ENCODE data around the gene NDST3. TPM values are rescaled to one million over a fixed set of nuclear protein-coding genes. Genes with fewer than 3 reads are reported as not detected.
"Not testable (repeated sequence)": the region's sequence is repeated elsewhere in the genome, so short reads cannot be mapped to it uniquely, and the experiment has no call there.

Gene NDST3
- polyA plus RNA-seq, 1 of the 3 experiments (the other 2 are of a cell fraction) = 1.2 TPM

DNA sequence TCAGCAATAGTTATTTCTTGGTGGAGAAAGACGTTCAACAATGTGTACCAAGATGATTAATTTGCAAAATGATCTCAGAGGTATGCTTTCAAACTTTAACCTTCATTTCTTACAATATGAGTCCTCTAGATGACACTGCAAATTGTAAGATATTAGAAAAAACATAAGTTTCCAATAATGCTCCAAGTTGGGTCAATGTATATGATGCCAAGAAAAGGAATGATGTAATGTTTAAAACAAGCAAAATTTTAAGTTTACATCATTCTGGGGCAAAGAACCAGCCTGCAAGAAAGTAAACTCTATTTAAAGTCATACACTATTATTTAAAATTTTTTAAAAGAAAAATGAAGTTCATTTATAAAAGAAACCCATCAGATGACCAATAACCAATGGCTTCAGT, 262.4 kb downstream of the NDST3 start:
- Histone ChIP-seq H2AFZ (ENCODE audit: low read depth) (no peak overlapping the region), H3F3A (replicated peaks; ENCODE audit: insufficient read depth) (peaks cover 4% of the 10 kb centered on the region), H3K9ac (no peak overlapping the region), H3K4me1 (ENCODE audit: control insufficient read depth in 1 of 2, insufficient read depth in 2 of 2, low read depth in 1 of 2, low read length in 1 of 2) (peaks cover 0 to under 1% of the 10 kb centered on the region in 2 experiments; a peak in 1 of 4 replicates), H3K36me3 (replicated peaks in 1 of 2; ENCODE audit: control insufficient read depth in 1 of 2, insufficient read depth in 2 of 2, low read length in 1 of 2) (peaks cover 22 to 39% of the 10 kb centered on the region in 2 experiments), H3K79me2 (ENCODE audit: insufficient read depth) (no peaks in the 10 kb centered on the region), H3K9me2 (no peaks in the 10 kb centered on the region; the same call in 1 of the 2 replicates), H3K27me3 (ENCODE audit: insufficient read depth) (no peaks in the 10 kb centered on the region), H3K27ac (ENCODE audit: low read depth in 2 of 2, low read length in 1 of 2) (no peak overlapping the region), H3K9me3 (no peaks in the 10 kb centered on the region), H4K20me1 (ENCODE audit: insufficient read depth) (no peaks in the 10 kb centered on the region), H3K4me2 (no peak overlapping the region), H3K4me3 (ENCODE audit: low read depth in 2 of 2, low read length in 1 of 2) (no peak overlapping the region)
- POLR2A ChIA-PET = no interaction called here
- no peak for DNase-seq
- no peak for TF ChIP-seq MXI1 (IDR thresholded peaks at IDR 0.05; ENCODE audit: low read depth, low read length)
- TF ChIP-seq SIN3A (IDR thresholded peaks at IDR 0.05; ENCODE audit: borderline replicate concordance, low read depth, low read length) = no peak
- no peak for TF ChIP-seq ELF1 (IDR thresholded peaks at IDR 0.05)
- TF ChIP-seq, protein P1, sequence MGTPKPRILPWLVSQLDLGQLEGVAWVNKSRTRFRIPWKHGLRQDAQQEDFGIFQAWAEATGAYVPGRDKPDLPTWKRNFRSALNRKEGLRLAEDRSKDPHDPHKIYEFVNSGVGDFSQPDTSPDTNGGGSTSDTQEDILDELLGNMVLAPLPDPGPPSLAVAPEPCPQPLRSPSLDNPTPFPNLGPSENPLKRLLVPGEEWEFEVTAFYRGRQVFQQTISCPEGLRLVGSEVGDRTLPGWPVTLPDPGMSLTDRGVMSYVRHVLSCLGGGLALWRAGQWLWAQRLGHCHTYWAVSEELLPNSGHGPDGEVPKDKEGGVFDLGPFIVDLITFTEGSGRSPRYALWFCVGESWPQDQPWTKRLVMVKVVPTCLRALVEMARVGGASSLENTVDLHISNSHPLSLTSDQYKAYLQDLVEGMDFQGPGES (IDR thresholded peaks at IDR 0.05; ENCODE audit: low read depth, low read length) = no peak
- TF ChIP-seq NFIC (IDR thresholded peaks at IDR 0.05; ENCODE audit: borderline replicate concordance) = no peak
- TF ChIP-seq NRF1 (IDR thresholded peaks at IDR 0.05; ENCODE audit: low read depth, low read length) = no peak
- TF ChIP-seq GABPA (IDR thresholded peaks at IDR 0.05; ENCODE audit: low read depth) = no peak
- TF ChIP-seq, protein P2, sequence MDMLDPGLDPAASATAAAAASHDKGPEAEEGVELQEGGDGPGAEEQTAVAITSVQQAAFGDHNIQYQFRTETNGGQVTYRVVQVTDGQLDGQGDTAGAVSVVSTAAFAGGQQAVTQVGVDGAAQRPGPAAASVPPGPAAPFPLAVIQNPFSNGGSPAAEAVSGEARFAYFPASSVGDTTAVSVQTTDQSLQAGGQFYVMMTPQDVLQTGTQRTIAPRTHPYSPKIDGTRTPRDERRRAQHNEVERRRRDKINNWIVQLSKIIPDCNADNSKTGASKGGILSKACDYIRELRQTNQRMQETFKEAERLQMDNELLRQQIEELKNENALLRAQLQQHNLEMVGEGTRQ (IDR thresholded peaks at IDR 0.05; ENCODE audit: borderline replicate concordance, low read depth, low read length) = no peak
- TF ChIP-seq FOXM1 (IDR thresholded peaks at IDR 0.05; ENCODE audit: low read depth) = no peak
- no peak for TF ChIP-seq FOXJ3 (CRISPR knock-in tag; IDR thresholded peaks at IDR 0.05)
- TF ChIP-seq CTCF (IDR thresholded peaks at IDR 0.05) = no peak
- no peak for TF ChIP-seq RXRA (IDR thresholded peaks at IDR 0.05; ENCODE audit: borderline replicate concordance, low read depth)
- no peak for TF ChIP-seq YY1 (IDR thresholded peaks at IDR 0.05; ENCODE audit: low read depth)
- no peak for TF ChIP-seq TCF12 (IDR thresholded peaks at IDR 0.05)
- no peak for TF ChIP-seq MAX (IDR thresholded peaks at IDR 0.05; ENCODE audit: low read depth)
- WGBS (ENCODE audit: low lambda C conversion rate) = 74% methylated on average over 1 of the region's 1 CpG
- CTCF ChIA-PET = interaction anchor here (1.1 to 1.7 kb wide), 2 partner anchors 12 to 56 kb away, joined by 4 to 6 read pairs; partner anchors contain the start of gene PRSS12

DNA sequence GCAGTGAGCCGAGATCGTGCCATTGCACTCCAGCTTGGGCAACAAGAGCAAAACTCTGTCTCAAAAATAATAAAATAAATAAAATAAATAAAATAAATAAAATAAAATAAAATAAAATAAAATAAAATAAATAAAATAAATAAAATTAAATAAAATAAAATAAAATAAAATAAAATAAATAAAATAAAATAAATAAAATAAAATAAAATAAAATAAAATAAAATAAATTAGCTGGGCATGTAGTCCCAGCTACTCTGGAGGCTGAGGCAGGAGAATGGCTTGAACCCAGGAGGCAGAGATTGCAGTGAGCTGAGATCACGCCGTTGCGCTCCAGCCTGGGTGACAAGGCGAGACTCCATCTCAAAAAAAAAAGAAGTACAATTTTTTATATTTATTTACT, 265.3 kb downstream of the NDST3 start:
- ChIA-PET POLR2A (interaction anchor here (0.6 kb wide), 1 partner anchor 1342 kb away, joined by 3 read pairs; no protein-coding TSS in a partner anchor), CTCF (interaction anchor here (2.2 kb wide), 1 partner anchor 38 kb away, joined by 5 read pairs; no protein-coding TSS in a partner anchor)
- not testable (repeated sequence) for H3K9me2 ChIP-seq; DNase-seq; H2AFZ ChIP-seq (ENCODE audit: low read depth); H3K27me3 ChIP-seq (ENCODE audit: insufficient read depth); H3K79me2 ChIP-seq (ENCODE audit: insufficient read depth); H4K20me1 ChIP-seq (ENCODE audit: insufficient read depth); H3F3A ChIP-seq (replicated peaks; ENCODE audit: insufficient read depth); H3K4me2 ChIP-seq; H3K4me3 ChIP-seq (ENCODE audit: low read depth in 2 of 2, low read length in 1 of 2); H3K9ac ChIP-seq; H3K9me3 ChIP-seq; H3K4me1 ChIP-seq (ENCODE audit: control insufficient read depth in 1 of 2, insufficient read depth in 2 of 2, low read depth in 1 of 2, low read length in 1 of 2); H3K27ac ChIP-seq (ENCODE audit: low read depth in 2 of 2, low read length in 1 of 2)
- 97% methylated on average over 6 of the region's 6 CpGs for WGBS (ENCODE audit: low lambda C conversion rate)
- peaks cover 16 to 48% of the 10 kb centered on the region in 2 experiments for H3K36me3 ChIP-seq (replicated peaks in 1 of 2; ENCODE audit: control insufficient read depth in 1 of 2, insufficient read depth in 2 of 2, low read length in 1 of 2)

All from SK-N-SH (cell line).